SK-N-SH treated with all-trans-retinoic acid at 6 μM for 48 hours (cell line): Measurements from ENCODE around the gene SOD2.

Experiments used
- ARNTL ChIP-seq: fragments of 450-650 bp; formaldehyde crosslinking; IDR thresholded peaks from 2 replicates; pipeline ENCODE4 v1.5.0; 2020; ENCODE audit warnings: low read depth, mild to moderate bottlenecking, moderate library complexity, borderline replicate concordance
- BACH2 ChIP-seq: fragments of 250-450 bp; sonication (Bioruptor Pico); IDR thresholded peaks from 2 replicates; pipeline ENCODE4 v1.9.0; 2021; ENCODE audit warnings: mild to moderate bottlenecking, borderline replicate concordance
- CREB5 ChIP-seq: fragments of 250-450 bp; sonication (Bioruptor Pico); IDR thresholded peaks from 2 replicates; pipeline ENCODE4 v1.5.1; 2020; ENCODE audit warnings: low read depth, mild to moderate bottlenecking, moderate library complexity
- CSDC2 ChIP-seq: fragments of 250-450 bp; sonication (Bioruptor Pico); IDR thresholded peaks from 2 replicates; pipeline ENCODE4 v1.5.0; 2020; ENCODE audit warnings: mild to moderate bottlenecking, moderate library complexity
- GLIS3 ChIP-seq: fragments of 250-450 bp; sonication (Bioruptor Pico); IDR thresholded peaks from 2 replicates; pipeline ENCODE4 v1.5.0; 2020; ENCODE audit warnings: mild to moderate bottlenecking, moderate library complexity
- OSR1 ChIP-seq: fragments of 250-450 bp; sonication (Bioruptor Pico); IDR thresholded peaks from 2 replicates; pipeline ENCODE4 v1.8.0; 2022; ENCODE audit warnings: moderate library complexity, mild to moderate bottlenecking, inconsistent platforms
- POU6F1 ChIP-seq: fragments of 250-450 bp; sonication (Bioruptor Pico); IDR thresholded peaks from 2 replicates; pipeline ENCODE4 v1.8.0; 2021; ENCODE audit warnings: low read depth, mild to moderate bottlenecking, moderate library complexity, borderline replicate concordance
- PPARA ChIP-seq: fragments of 250-450 bp; sonication (Bioruptor Pico); IDR thresholded peaks from 2 replicates; pipeline ENCODE4 v1.5.0; 2020; ENCODE audit warnings: mild to moderate bottlenecking, borderline replicate concordance
- TOX ChIP-seq: fragments of 250-450 bp; sonication (Bioruptor Pico); IDR thresholded peaks from 2 replicates; pipeline ENCODE4 v1.8.0; 2021; ENCODE audit warnings: mild to moderate bottlenecking, moderate library complexity, borderline replicate concordance
- ZFP30 ChIP-seq: fragments of 450-650 bp; formaldehyde crosslinking; IDR thresholded peaks from 2 replicates; pipeline ENCODE4 v1.5.0; 2022; ENCODE audit warnings: mild to moderate bottlenecking, moderate library complexity
- TF ChIP-seq, protein P1 (sequence below): fragments of 250-450 bp; sonication (Bioruptor Pico); IDR thresholded peaks from 2 replicates; pipeline ENCODE4 v1.8.0; 2020; ENCODE audit warnings: mild to moderate bottlenecking, moderate library complexity, borderline replicate concordance
- TF ChIP-seq, protein P2 (sequence below): fragments of 250-450 bp; sonication (Bioruptor Pico); IDR thresholded peaks from 2 replicates; pipeline ENCODE4 v1.5.1; 2021; ENCODE audit warnings: mild to moderate bottlenecking, moderate library complexity

GRCh38 chr6:159726918-159727716 lies 34.1 kb upstream of the SOD2 start, which contains the start of gene WTAP:
- TF ChIP-seq POU6F1 (CRISPR knock-in tag) = no peak
- TF ChIP-seq, protein P1, sequence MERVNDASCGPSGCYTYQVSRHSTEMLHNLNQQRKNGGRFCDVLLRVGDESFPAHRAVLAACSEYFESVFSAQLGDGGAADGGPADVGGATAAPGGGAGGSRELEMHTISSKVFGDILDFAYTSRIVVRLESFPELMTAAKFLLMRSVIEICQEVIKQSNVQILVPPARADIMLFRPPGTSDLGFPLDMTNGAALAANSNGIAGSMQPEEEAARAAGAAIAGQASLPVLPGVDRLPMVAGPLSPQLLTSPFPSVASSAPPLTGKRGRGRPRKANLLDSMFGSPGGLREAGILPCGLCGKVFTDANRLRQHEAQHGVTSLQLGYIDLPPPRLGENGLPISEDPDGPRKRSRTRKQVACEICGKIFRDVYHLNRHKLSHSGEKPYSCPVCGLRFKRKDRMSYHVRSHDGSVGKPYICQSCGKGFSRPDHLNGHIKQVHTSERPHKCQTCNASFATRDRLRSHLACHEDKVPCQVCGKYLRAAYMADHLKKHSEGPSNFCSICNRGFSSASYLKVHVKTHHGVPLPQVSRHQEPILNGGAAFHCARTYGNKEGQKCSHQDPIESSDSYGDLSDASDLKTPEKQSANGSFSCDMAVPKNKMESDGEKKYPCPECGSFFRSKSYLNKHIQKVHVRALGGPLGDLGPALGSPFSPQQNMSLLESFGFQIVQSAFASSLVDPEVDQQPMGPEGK (CRISPR knock-in tag) = no peak
- no peak for TF ChIP-seq PPARA (CRISPR knock-in tag)
- TF ChIP-seq CREB5 = no peak; the same call in 1 of the 2 replicates
- no peak for TF ChIP-seq OSR1
- no peak for TF ChIP-seq GLIS3 (CRISPR knock-in tag)
- no peak for TF ChIP-seq ZFP30
- TF ChIP-seq, protein P2, sequence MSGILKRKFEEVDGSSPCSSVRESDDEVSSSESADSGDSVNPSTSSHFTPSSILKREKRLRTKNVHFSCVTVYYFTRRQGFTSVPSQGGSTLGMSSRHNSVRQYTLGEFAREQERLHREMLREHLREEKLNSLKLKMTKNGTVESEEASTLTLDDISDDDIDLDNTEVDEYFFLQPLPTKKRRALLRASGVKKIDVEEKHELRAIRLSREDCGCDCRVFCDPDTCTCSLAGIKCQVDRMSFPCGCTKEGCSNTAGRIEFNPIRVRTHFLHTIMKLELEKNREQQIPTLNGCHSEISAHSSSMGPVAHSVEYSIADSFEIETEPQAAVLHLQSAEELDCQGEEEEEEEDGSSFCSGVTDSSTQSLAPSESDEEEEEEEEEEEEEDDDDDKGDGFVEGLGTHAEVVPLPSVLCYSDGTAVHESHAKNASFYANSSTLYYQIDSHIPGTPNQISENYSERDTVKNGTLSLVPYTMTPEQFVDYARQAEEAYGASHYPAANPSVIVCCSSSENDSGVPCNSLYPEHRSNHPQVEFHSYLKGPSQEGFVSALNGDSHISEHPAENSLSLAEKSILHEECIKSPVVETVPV (CRISPR knock-in tag) = no peak
- no peak for TF ChIP-seq TOX (CRISPR knock-in tag)
- no peak for TF ChIP-seq ARNTL (CRISPR knock-in tag)
- TF ChIP-seq BACH2 (CRISPR knock-in tag) = no peak
- 0 out of 2 replicates have a peak, but pooled peaks have one; percentile 8 for TF ChIP-seq CSDC2 (CRISPR knock-in tag)
